ENCODE results near the gene OLIG1.
A peak's percentile ranks its signal among the peaks of the same experiment; 100 is the strongest.

DNA sequence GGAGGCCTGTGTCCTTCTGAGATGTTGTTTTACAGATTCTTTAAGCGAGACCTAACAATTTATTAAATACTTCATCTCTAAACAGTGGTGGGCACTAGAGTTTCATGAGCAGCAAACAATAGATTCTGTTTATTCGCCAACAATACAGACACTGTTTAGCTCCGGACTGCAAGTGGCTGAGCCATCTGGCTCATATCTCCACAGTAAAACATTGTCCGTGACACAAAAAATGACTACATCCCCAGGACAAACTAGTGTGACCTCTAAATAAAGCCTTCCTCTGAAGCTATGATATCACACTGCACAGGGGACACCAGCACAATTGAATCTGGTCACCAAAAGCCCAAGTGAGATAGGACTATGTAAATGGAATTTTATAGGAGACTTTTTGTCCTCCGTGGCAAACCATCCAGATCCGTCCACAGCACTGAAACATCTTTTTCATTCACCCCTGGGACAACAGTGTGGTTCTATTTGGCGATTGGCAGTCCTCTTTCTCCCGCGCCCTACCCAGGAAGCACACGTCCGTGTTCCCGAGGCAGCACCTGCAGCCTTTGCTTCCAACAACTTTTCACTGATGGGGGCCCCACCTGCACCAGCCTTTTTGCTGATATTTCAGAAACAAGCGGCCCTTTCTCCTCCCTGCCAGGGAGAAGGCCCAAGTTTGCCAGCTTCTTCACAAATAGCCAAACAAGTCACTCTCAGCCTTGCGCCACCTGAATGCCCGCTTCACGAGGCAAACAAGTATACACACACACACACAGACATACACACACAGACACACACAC is 47.4 kb downstream of the OLIG1 start:
- TF ChIP-seq, protein P1, sequence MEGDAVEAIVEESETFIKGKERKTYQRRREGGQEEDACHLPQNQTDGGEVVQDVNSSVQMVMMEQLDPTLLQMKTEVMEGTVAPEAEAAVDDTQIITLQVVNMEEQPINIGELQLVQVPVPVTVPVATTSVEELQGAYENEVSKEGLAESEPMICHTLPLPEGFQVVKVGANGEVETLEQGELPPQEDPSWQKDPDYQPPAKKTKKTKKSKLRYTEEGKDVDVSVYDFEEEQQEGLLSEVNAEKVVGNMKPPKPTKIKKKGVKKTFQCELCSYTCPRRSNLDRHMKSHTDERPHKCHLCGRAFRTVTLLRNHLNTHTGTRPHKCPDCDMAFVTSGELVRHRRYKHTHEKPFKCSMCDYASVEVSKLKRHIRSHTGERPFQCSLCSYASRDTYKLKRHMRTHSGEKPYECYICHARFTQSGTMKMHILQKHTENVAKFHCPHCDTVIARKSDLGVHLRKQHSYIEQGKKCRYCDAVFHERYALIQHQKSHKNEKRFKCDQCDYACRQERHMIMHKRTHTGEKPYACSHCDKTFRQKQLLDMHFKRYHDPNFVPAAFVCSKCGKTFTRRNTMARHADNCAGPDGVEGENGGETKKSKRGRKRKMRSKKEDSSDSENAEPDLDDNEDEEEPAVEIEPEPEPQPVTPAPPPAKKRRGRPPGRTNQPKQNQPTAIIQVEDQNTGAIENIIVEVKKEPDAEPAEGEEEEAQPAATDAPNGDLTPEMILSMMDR (IDR thresholded peaks at IDR 0.05), result no peak
- no peak for TF ChIP-seq POLR2A (IDR thresholded peaks at IDR 0.05)
- TF ChIP-seq EP300 (IDR thresholded peaks at IDR 0.05), result peak in 1 of 2 donors; percentile 45

All from tibial nerve (tissue), 4 donors.